GM21576 (cell line): ENCODE results near the gene PCSK4.

Experiments used
- ATAC-seq: cut with Tn5 transposase; IDR thresholded peaks from one replicate; pipeline ENCODE4 v1.9.1; 2021; ENCODE audit warnings: mild to moderate bottlenecking, moderate library complexity; ENCODE audit not compliant: unreplicated experiment

The PCSK4 gene

GRCh38 chr19:1472231-1473084 lies 17.7 kb downstream of the PCSK4 start:
- no peak for ATAC-seq

GRCh38 chr19:1471515-1472160 lies 18.5 kb downstream of the PCSK4 start:
- ATAC-seq: no peak

- no peak for ATAC-seq
Measured at GRCh38 chr19:1471010-1471514, 19.1 kb downstream of the PCSK4 start.

GRCh38 chr19:1470305-1471009 lies 19.7 kb downstream of the PCSK4 start:
- ATAC-seq: no peak

GRCh38 chr19:1470055-1470304 lies 20.2 kb downstream of the PCSK4 start:
- ATAC-seq: no peak

- no peak for ATAC-seq
Measured at GRCh38 chr19:1469255-1470054, 20.7 kb downstream of the PCSK4 start.

GRCh38 chr19:1468821-1469254 lies 21.3 kb downstream of the PCSK4 start:
- ATAC-seq: no peak

- ATAC-seq: no peak
Measured at GRCh38 chr19:1468274-1468820, 21.8 kb downstream of the PCSK4 start.

- ATAC-seq: no peak
Measured at GRCh38 chr19:1467490-1468273, 22.5 kb downstream of the PCSK4 start.

- ATAC-seq: no peak
Measured at GRCh38 chr19:1467215-1467489, 23.0 kb downstream of the PCSK4 start.

- ATAC-seq: no peak
Measured at GRCh38 chr19:1466461-1467214, 23.5 kb downstream of the PCSK4 start.

- no peak for ATAC-seq
Measured at GRCh38 chr19:1466018-1466460, 24.1 kb downstream of the PCSK4 start.

- ATAC-seq: no peak
Measured at GRCh38 chr19:1465191-1466016, 24.7 kb downstream of the PCSK4 start.

- no peak for ATAC-seq
Measured at GRCh38 chr19:1461862-1462261, 28.3 kb downstream of the PCSK4 start.

- no peak for ATAC-seq
Measured at GRCh38 chr19:1460033-1460995, 29.8 kb downstream of the PCSK4 start.

GRCh38 chr19:1459479-1459878 lies 30.7 kb downstream of the PCSK4 start:
- ATAC-seq: no peak

- no peak for ATAC-seq
Measured at GRCh38 chr19:1457892-1458291, 32.3 kb downstream of the PCSK4 start.
